ENCODE data around the gene PRXL2B.
A peak's percentile ranks its signal among the peaks of the same experiment; 100 is the strongest.
"Not testable (repeated sequence)": the region's sequence is repeated elsewhere in the genome, so short reads cannot be mapped to it uniquely, and the experiment has no call there.

Gene PRXL2B

GRCh38 chr1:2551544-2551943 lies 35.0 kb upstream of the PRXL2B start:
- DNase-seq: not testable (repeated sequence)

DNA sequence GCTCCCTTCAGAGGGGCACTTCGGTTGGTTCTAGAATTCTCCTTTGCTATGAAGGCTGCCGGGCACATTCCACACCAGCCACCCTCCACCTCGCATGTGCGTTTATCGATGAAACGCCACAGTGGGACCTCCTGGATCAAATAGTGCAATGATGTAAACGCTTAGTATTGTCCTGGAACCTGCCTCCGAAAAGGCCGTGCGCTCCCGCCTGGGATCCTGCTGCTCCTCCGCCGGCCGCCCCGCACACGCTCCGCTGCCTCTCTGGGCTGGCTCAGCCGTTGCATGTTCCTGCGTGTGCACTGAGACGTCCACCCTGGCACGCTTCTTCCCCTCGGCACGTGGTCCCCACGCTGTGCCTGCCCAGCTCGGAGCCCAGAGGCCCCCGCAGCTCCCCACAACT lies 34.4 kb upstream of the PRXL2B start:
- no peak for DNase-seq

GRCh38 chr1:2553076-2553475 lies 33.5 kb upstream of the PRXL2B start:
- not testable (repeated sequence) for DNase-seq

DNA sequence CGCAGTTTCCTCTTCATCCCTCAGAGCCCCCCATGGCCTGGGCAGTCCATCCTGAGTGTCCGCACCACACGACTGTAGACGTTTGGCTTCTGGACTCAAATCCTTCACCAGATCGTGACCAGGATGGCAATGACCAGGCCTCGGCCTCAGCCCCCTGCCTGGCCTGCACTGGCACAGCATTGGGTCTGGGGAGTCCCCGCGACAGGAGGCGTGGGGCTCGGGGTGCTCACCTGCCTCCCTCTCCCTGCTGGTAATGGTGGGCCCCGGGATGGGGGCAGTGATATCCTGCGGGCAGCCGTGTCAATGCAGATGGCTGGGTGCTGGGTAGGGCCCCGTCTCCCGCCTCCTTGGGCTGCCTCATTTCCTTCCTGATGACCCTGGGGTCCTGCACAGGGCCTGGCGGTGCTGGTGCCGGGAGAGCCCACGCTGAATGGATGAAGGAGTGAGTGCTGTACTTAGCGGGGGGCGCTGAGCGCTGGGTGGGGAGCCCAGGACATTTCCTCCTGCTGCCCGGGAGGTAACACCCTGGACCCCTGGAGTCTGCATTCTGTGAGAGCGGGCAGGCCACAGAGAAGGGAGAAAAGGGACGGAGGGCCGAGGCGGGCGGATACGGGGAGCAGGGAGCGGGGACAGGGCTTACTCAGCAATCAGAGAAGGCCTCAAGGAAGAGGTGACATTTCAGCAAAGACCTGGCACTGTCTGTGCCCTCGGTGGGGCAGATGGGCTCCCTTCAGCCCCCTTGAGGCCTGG lies 32.5 kb upstream of the PRXL2B start:
- no peak for DNase-seq

DNA sequence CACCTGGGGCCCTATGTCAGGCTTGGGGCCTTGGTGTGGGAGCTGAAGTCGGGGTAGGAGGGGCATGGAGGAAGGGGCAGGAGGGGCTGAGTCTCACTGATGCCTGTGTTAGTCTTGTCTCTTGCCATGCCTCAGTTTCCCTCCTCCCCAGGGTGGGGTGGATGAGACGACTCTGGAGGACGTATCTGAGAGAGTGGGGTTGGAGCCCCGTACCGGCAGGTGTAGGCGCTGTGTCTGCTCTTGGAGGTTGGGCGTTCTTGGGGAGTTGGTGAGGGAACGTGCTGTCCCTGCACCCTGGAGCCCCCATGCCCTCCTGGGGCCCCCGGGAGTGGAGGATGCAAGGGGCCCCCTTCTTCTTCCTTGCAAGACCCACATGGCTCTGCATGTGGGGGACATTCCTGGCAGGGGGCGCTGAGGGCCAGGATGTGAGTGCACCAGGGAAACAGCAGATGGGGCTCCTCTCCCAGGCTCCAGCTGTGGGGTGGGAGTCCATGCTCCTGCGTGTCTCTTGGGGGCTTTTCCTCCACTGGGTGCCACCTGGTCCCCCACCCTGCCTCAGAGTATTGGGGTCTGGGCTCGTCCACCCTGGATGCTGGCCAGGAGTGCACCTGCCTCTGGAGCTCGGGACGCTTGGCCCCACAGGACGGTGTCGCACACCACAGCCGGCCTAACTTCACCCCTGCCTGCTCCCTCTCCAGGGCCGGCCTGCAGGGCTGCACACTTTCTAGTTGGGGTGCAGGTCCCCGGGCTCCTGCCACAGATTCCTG lies 31.8 kb upstream of the PRXL2B start:
- DNase-seq: no peak

DNA sequence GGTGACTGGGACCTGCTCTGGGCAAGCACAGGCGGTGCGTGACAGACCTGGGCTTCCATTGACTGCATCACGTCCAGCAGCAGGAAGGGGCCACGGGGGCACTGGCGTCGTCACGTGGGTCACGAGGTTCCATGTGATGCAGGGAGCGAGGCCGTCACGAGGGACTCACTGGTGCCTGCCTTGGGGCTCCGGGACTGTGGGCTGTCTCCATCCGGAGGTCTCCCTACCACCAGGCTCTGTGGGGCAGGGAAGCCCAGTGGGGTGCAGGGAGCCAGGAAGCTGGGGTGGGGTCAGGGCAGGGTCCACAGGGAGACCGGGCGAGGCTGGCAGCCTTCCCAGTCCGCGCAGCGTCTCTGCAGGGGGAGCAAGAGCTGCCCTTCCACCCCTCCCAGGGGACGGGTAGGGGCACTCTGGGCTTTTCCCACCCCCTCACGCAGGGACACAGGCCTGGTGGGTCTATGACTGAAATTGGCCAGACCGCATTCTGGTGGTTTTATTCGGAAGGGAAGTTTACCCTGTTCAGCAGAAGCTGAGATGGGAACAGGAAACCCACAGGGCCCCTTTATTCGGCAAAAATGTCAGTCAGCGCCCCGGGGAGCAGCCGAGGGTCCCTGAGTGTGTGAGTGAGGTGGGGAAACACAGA lies 30.8 kb upstream of the PRXL2B start:
- peak; percentile 66 for DNase-seq

- DNase-seq: no peak
Measured at GRCh38 chr1:2556277-2556677, 30.3 kb upstream of the PRXL2B start, which contains the start of gene TNFRSF14. Gene TNFRSF14 (plus strand): TSS chr1:2556371. CDS start chr1:2556665, 294 bp downstream.

- DNase-seq: no peak
Measured at GRCh38 chr1:2556678-2557481, 29.7 kb upstream of the PRXL2B start.

DNA sequence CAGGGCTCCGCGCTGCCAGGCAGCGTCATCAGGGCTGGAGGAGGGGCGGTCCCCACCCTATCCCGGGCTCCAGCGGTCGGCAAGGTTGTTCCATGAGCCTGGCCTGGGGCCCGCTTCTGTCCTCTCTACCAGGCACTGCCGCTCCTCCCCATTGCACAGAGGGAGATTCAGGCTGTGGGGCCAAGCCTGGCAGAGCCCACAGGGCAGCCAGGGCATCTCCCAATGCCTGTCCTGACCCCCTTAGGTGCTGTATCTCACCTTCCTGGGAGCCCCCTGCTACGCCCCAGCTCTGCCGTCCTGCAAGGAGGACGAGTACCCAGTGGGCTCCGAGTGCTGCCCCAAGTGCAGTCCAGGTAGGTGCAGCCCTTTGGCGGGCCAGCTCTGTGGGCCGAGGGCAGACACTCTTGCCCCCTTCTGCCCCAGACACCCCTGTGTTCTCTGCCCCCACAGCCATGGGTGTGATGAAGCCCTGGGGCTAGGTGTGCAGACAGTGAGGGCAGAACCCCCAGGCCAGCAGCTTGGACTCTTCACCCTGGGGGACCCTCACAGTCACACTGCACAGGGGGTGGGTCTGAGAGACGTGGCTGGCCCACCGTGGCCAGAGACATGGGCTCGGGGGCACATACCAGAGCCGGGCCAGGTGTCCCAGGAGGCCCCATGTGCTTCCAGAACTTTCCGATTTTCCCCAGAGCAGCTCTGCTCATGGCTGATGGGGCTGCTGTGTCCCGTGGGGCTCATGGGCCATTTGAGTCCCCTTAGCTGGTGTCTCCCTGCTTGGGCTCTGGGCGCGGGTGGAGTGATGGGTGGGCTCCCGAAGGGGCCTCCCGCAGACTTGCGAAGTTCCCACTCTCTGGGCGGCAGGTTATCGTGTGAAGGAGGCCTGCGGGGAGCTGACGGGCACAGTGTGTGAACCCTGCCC lies 28.8 kb upstream of the PRXL2B start:
- no peak for DNase-seq

GRCh38 chr1:2558420-2558819 lies 28.2 kb upstream of the PRXL2B start:
- no peak for DNase-seq

DNA sequence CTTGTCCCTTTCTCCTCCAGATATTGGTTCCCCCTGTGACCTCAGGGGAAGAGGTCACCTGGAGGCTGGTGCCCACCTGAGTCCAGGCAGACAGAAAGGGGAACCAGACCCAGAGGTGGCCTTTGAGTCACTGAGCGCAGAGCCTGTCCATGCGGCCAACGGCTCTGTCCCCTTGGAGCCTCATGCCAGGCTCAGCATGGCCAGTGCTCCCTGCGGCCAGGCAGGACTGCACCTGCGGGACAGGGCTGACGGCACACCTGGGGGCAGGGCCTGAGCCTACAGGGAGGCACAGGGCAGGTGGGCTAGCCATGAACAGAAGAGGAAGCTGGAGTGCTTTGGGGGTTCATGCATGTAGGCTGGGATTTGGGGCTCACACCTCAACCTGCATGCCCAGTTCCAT lies 27.7 kb upstream of the PRXL2B start:
- DNase-seq: no peak

DNA sequence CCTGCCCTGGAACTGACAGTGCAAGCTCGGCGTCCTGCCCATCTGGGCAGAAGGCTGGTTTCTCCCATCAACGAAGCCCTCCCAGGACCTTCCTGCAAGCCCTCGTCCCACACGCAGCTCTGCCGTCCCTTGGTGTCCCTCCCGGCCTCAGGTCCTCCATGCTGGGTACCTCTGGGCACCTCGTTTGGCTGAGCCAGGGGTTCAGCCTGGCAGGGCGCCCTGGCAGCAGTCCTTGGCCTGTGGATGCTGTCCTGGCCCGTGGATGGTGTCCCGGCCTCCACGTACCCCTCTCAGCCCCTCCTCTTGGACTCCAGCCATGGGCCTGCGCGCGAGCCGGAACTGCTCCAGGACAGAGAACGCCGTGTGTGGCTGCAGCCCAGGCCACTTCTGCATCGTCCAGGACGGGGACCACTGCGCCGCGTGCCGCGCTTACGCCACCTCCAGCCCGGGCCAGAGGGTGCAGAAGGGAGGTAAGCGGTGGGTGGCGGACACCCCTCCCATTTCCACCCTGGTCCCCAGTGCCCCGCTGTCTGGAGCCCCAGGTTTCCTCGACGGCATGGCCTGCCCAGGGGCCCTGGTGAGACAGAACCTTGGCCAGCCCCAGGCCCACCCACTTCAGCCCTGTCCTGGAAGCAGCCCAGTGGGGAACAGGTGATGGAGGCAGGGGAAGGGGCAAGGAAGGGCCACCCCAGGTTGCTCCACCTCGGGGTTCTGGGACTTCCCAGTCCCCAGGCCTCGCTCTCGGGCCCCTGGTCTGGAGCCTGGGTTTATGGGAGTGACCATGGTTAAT lies 26.9 kb upstream of the PRXL2B start:
- no peak for DNase-seq

GRCh38 chr1:2560299-2561073 lies 26.1 kb upstream of the PRXL2B start:
- DNase-seq: no peak

GRCh38 chr1:2561446-2561845 lies 25.1 kb upstream of the PRXL2B start:
- no peak for DNase-seq

DNA sequence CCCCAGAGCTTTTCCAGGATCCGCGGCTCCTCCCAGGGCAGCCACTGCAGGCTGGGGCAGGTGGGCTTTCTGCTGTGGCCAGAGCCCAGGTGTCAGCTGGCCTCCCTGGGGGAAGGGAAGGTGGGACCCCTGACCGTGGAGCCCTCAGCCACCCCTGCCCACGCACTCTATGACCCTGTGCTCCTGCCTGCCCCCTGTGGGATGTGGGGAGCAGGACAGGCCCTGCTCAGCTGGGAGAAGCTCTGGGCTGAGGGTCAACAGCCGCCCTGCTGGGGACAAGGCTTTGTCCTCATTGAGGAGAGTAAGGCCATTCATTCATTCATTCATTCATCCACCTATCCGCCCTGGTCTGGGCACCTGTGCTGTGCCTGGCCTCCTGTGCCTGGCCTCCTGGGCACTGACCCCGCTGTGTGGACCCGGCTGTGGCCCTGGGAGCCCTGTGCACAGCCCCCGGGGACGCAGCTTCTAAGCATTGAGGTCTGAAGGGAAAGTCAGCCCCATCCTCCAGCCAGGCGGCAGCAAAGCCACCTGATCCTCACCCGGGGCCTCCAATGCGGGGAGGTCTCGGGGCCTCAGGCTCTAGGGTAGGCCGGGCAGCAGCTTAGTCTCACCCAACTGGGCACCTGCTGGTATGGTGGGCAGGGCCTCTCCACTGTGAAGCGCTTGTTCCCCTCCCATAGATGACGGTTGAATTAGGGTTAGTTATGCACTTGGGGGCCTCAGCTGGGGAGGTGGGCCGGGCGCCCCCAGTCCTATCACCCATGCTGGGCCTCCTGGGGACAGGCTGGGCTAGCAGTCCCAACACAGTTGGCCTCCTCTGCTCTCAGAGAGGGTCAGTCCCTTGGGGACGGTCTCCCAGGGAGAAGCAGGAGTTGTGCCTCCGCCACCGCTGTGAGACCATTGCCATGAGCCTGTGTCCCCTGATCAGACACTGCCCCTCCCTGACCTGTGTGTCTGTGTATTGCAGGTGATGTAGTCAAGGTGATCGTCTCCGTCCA lies 24.4 kb upstream of the PRXL2B start:
- DNase-seq: no peak

GRCh38 chr1:2563205-2563604 lies 23.4 kb upstream of the PRXL2B start:
- no peak for DNase-seq

DNA sequence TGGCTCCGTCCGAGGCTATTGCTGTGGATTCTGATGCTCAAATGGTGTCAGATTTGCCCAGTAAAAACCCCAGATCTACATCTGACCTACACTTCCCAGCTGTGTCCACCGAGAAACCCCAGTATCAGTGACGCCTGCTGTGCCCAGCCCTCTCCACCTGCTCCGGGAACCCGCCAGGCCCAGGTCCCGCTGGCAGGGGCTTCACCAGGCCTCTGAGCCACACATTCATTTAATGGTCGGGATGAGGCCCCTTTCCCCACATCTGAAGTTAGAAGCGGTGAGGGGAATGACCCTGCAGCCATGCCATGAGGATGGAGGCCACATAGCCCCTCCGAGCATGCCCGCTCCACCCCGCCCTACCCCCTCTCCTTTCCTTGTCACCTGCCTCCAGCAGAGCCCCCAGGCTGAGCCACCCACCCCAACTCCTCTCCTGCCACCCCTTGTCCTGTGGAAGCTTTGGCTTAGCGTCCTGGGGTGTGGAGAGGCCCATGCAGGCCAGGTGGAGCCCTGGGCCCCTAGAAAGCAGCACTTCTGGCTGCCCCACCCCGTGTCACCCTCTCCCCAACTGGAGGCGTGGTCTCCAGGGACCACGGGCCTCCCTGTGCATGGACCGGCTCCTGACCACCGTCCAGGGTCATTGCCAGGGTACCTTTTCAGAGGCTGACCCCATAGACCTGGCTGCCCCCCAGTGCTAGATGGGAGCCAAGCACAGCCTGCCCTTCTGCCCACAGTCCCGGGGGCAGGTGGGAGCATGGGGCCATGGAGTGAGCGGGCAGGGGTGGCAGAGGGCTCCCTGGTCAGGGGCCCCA lies 22.4 kb upstream of the PRXL2B start:
- no peak for DNase-seq

Data from activated gamma-delta T cell (primary cell).